Activated CD4-positive, alpha-beta T cell treated with anti-CD3 and anti-CD28 coated beads, Interleukin-2, Interleukin-4, amounts not matched to agents 100 ng/mL and 50 ng/mL, durations not matched to agents 16 hours and 8 hours (primary cell): ENCODE results near the gene RAB40C.

Experiments
- DNase-seq: peaks from one replicate; pipeline ENCODE4 v3.0.0-alpha.2; 2020; ENCODE audit warnings: low spot score

The RAB40C gene

GRCh38 chr16:617855-618254 is 28.0 kb downstream of the RAB40C start:
- DNase-seq = no peak

GRCh38 chr16:619476-620100 is 29.7 kb downstream of the RAB40C start:
- no peak for DNase-seq

GRCh38 chr16:620700-621525 is 31.0 kb downstream of the RAB40C start:
- DNase-seq = no peak

DNA sequence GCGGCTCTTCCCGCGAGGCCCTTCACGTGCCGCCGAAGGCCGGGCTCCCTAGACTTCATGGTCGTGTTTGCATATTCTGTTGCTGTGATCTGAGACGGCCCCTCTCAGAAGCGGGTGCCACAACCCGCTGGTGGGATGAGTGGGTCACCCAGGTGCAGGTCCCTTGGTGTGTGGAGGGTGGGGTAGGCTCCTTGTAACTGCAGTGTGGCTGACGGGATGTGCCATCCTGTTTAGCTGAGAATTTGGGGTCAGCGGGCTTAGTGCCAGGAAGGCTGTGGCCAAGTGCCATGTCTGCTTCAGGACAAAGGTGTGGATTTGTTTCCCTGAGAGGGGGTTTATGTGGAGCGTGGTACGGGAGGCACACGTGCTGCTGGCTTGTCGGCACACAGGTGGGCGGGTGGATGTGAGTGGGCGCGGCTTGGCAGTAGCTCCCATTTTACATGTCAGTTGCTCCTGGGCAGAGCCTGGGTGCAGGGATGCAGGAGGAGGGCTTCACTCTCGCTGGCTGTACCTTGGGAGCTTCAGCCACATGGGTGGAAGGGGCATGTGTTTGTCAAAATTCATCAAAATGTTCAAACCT is 31.8 kb downstream of the RAB40C start:
- DNase-seq = no peak

DNA sequence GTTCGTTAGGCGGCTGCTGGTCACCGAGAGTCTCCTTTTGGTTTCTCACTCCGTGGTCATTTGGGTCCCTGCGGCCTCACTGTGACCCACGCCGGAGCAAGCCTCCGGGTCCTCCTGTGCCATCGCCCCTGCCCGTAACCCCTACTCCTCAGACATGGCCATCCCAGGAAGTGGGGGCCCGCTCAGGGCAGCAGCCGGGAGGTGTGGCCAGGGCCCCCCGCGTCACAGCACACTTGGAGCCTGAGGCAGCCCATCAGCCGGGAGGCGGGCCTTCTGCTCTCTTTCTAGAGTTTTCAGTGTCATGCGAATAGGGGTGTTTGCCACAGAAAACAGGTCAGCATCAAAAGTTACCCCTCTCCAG is 33.0 kb downstream of the RAB40C start:
- no peak for DNase-seq

GRCh38 chr16:624526-625070 is 34.7 kb downstream of the RAB40C start:
- DNase-seq = no peak

DNA sequence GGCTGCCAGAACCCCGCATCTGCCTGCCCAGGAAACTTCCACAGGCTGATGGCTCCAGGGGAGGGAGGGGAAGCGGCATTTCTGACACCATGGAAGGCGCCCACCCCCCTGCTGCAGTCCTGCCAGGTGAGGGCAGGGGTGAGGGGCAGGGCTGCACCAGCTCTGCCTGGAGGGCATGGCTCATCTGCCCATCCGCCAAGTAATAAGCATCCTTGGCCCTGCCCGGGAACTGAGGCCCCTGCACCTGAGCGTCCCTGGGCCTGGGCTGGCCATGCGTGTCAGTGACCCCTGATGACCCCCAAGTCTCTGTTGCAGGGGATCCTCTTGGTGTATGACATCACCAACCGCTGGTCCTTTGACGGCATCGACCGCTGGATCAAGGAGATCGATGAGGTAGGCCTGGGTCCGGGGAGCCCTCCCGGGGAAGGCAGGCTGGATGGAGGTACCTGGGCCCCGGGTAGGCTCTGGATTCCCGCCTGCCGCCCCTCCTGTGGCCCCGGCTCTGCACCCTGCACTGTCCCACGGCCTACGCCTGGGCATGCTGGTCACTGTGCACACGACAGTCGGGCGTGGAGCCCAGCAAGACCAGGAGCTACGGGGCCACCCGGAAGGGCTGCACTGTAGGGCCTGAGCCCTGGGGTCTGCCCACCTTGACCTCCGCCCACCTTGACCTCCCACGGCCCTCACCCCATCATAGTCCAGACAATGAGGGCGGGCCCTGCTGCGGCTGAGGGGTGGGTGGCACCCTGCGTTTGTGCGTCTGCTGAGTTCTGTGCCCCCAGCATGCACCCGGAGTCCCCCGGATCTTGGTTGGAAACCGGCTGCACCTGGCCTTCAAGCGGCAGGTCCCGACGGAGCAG is 35.5 kb downstream of the RAB40C start:
- DNase-seq = no peak

- DNase-seq = no peak
These were observed 36.3 kb downstream of the RAB40C start for GRCh38 chr16:625977-626765.

- DNase-seq = no peak
These were observed 37.1 kb downstream of the RAB40C start for GRCh38 chr16:626787-627453.

GRCh38 chr16:627454-628239 is 37.8 kb downstream of the RAB40C start:
- no peak for DNase-seq

DNA sequence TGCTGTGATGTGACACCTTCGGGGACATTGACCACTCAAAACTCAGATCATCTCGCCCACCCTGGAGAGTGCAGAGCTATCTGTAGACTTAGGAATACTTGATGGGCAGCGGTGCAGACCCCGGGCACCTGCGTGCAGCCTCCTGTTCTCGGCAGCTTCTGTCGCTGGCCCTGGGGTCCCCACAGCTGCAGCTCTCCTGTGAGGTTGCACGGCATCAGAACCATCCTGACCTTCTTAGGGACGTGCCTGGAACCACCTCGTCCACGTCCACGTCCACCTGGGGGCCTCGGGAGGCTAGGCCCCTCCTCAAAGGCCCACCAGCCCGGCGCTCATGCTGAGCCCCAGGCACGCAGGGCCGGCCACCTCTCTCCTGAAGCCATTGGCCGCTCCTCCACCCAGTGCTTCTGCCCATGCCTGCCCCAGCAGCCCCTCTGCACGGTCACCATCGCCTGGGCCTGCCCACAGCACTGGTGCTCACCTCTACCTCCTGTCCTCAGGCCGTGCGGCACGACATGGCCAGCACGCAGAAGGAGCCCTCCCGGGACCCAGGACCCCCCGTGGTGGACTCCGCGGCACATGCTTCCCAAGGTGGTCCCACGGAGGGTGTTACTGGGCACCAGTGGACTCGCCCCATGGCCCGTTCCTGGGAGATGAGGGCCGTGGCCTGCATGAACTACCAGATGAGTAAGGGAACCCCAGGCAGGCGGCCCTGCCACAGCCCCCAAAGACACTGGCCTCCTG is 38.6 kb downstream of the RAB40C start:
- no peak for DNase-seq

GRCh38 chr16:629185-629832 is 39.4 kb downstream of the RAB40C start:
- no peak for DNase-seq

GRCh38 chr16:629833-630248 is 40.0 kb downstream of the RAB40C start:
- DNase-seq = no peak

DNA sequence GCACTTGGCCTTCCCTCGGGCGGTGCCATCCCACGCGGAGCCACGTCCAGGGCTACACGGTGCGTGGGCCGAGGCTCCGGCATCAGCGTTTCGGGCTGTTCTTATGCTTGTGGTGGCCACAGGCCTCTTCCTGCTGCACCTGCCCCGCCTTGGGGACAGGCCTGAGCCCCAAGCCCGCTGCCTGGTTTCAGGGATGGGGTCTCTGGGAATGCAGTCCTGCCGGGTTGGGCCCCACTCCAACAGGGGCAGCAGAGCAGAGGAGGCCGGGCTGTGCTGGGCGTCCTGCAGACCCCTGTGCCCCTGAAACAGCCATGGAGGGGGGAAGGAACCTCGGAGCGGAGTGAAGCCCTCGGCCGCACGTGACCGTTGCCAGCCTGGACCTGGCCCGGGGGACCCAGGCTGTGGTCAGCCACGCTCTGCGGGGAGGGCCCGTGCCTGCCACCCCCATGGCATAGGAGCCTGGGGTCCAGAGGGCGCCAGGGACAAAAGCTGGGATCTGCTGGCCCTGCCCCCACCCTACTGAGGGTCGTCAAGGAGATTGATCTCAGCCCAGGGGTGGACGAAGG is 40.5 kb downstream of the RAB40C start:
- DNase-seq = no peak

DNA sequence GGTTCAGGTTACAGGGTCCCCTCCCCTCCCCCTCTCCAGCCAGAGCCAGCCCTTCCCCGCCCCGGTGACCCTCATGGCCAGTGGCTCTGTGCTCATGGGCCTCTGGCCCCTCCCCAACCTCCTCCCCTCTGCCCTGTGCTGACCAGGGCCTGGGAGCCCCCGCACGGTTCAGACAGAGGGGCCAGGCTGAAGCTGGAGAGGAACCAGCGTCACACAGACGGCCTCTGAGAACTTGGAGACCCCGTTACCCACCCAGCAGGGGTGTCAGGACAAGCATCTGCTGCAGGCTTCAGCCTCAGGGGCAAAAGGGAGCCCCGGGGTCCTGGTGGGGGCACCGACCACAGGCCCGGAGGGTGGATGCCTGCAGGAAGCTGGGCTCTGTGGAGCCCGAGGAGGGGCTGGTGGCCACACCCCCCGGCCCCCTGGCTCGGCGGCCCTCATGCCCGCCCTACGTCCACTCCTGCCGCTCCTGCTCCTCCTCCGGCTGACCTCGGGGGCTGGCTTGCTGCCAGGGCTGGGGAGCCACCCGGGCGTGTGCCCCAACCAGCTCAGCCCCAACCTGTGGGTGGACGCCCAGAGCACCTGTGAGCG is 41.0 kb downstream of the RAB40C start, which contains the start of gene WFIKKN1:
Gene WFIKKN1 (plus strand): TSS at position 171 of the 591 bp plus-strand sequence. CDS start 269 bp downstream, at position 440.
- DNase-seq = no peak

DNA sequence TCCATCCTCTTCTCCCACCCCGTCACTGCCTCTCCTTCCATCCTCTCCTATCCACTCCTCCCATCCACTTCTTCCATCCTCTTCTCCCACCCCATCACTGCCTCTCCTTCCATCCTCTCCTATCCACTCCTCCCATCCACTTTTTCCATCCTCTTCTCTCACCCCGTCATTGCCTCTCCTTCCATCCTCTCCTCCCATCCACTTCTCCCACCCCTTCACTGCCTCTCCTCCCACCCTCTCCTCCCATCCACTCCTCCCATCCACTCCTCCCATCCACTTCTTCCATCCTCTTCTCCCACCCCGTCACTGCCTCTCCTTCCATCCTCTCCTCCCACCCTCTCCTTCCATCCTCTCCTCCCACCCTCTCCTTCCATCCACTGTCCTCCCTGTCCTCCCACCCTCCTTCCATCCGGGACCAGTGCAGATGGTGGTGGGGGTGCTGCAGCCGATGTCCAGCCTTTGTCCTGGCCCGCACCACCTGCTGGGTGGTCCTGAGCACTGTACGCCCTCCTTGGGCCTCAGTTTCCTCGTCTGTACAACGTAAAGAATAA is 42.0 kb downstream of the RAB40C start:
- DNase-seq = no peak
